ENCODE measurements around the gene LBX2.

DNA sequence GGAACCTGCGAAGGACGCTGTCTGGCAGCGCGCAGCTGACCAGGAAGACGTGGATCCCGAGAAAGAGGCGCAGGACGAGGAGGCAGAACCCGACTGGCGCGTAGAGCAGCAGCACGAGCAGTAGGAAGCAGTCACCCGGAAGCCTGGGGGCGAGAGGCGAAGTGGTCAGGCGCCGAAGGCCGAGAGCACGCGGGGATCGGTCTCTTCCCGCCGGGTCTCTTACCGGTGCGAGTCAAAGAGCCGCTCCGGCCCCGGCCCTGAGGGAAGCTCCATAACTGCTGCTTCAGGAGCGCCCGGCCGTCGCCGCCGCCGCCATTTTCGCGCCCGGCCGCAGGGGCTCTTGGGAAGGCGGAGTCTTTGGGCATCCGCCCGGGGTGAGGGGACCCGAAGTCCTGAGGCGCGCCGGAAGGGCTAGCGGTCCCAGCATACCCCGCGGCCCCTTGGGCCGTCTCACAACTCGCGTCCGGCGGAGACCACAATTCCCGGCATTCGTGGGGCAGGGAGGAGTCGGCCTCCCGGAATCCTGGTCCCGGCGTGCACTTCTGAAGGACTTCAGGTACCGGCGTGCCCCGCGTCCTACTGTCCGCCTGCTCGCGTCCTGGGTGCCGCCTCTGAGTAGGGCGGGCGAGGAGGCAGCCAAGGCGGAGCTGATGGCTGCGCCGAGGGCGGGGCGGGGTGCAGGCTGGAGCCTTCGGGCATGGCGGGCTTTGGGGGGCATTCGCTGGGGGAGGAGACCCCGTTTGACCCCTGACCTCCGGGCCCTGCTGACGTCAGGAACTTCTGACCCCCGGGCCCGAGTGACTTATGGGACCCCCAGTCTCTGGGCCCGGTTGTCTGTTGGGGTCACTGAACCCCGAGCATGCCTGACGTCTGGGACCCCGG is 30.2 kb upstream of the LBX2 start, which contains the start of the genes AUP1 and HTRA2:
- TF ChIP-seq CEBPB (IDR thresholded peaks at IDR 0.05; ENCODE audit: low read depth, low read length) (no peak), MXI1 (IDR thresholded peaks at IDR 0.05; ENCODE audit: borderline replicate concordance, low read depth, low read length) (peak; percentile 93), POLR2A (IDR thresholded peaks at IDR 0.05; ENCODE audit: low read depth, low read length) (peak; percentile 93), SMC3 (IDR thresholded peaks at IDR 0.05; ENCODE audit: low read depth, low read length) (no peak)
